B cell (primary cell): ENCODE data around the gene EP400.

Source experiments
- CTCF ChIP-seq: fragments of 200-600 bp; IDR thresholded peaks from one replicate; pipeline ENCODE4 v1.8.0; 2022; ENCODE audit warnings: antibody characterized with exemption, mild to moderate bottlenecking
- EZH2 ChIP-seq: IDR thresholded peaks from 2 replicates; pipeline ENCODE4 v1.6.1; 2012; ENCODE audit warnings: borderline replicate concordance, low read depth, mild to moderate bottlenecking, moderate library complexity, low read length; ENCODE audit not compliant: insufficient read depth, poor library complexity, severe bottlenecking

GRCh38 chr12:132049442-132049841, 99.7 kb downstream of the EP400 start:
- TF ChIP-seq CTCF = no peak
- no peak for TF ChIP-seq EZH2
